Loucy (cell line): ENCODE results near the gene ENTPD8.

Experiments
- H2AFZ ChIP-seq: fragments of 200-600 bp; sonication (generic); 2 replicates; pipeline ENCODE4 v1.6.0; 2016; ENCODE audit warnings: antibody characterized with exemption, mild to moderate bottlenecking, low read length, moderate library complexity
- H3F3A ChIP-seq: fragments of 200-600 bp; 2 replicates; pipeline ENCODE4 v1.6.0; 2016; ENCODE audit warnings: antibody characterized with exemption, low read depth, mild to moderate bottlenecking
- H3K27me3 ChIP-seq: fragments of 200-600 bp; sonication (generic); 2 replicates; pipeline ENCODE4 v1.6.1; 2014; ENCODE audit warnings: low read length, mild to moderate bottlenecking; ENCODE audit not compliant: insufficient read depth, poor library complexity, severe bottlenecking
- H3K36me3 ChIP-seq: fragments of 200-600 bp; sonication (generic); 2 replicates; pipeline ENCODE4 v1.6.1; 2016; ENCODE audit warnings: low read length; ENCODE audit not compliant: insufficient read depth
- H3K4me1 ChIP-seq: fragments of 200-600 bp; sonication (generic); 2 replicates; pipeline ENCODE4 v1.5.1; 2014; ENCODE audit warnings: low read length, mild to moderate bottlenecking; ENCODE audit not compliant: insufficient read depth, poor library complexity, severe bottlenecking
- H3K4me2 ChIP-seq: fragments of 200-600 bp; sonication (generic); 2 replicates; pipeline ENCODE4 v1.6.0; 2014; ENCODE audit warnings: antibody characterized with exemption, low read length, low read depth, mild to moderate bottlenecking; ENCODE audit not compliant: poor library complexity, severe bottlenecking
- H3K4me3 ChIP-seq: fragments of 200-600 bp; sonication (generic); 2 replicates; pipeline ENCODE4 v1.5.1; 2014; ENCODE audit warnings: low read length, mild to moderate bottlenecking, mixed read lengths; ENCODE audit not compliant: poor library complexity, severe bottlenecking
- H3K79me2 ChIP-seq: fragments of 200-600 bp; sonication (generic); 2 replicates; pipeline ENCODE4 v1.6.1; 2014; ENCODE audit warnings: low read length; ENCODE audit not compliant: insufficient read depth
- H3K9ac ChIP-seq: fragments of 200-600 bp; sonication (generic); 2 replicates; pipeline ENCODE4 v1.6.0; 2014; ENCODE audit warnings: mild to moderate bottlenecking, low read depth, low read length, moderate library complexity; ENCODE audit not compliant: poor library complexity, severe bottlenecking
- H3K9me2 ChIP-seq: fragments of 200-600 bp; sonication (generic); replicated peaks from 2 replicates; pipeline ENCODE4 v1.6.1; 2016; ENCODE audit warnings: low read depth, low read length, mixed read lengths
- H3K9me3 ChIP-seq: fragments of 200-600 bp; sonication (generic); 2 replicates; pipeline ENCODE4 v1.6.1; 2014; ENCODE audit warnings: mild to moderate bottlenecking, antibody characterized with exemption, low read length, low read depth; ENCODE audit not compliant: insufficient read depth
- H4K20me1 ChIP-seq: fragments of 200-600 bp; sonication (generic); 2 replicates; pipeline ENCODE4 v1.6.0; 2014; ENCODE audit warnings: antibody characterized with exemption, low read length, mild to moderate bottlenecking; ENCODE audit not compliant: insufficient read depth, poor library complexity, severe bottlenecking
- CTCF ChIP-seq: fragments of 200-600 bp; sonication (generic); conservative IDR thresholded peaks from 2 replicates; pipeline ENCODE4 v1.5.1; 2014; ENCODE audit warnings: mild to moderate bottlenecking, antibody characterized with exemption, low read length
- EZH2phosphoT487 ChIP-seq: fragments of 200-600 bp; IDR thresholded peaks from 2 replicates; pipeline ENCODE4 v1.6.1; 2018; ENCODE audit warnings: antibody characterized with exemption, mild to moderate bottlenecking, moderate library complexity, borderline replicate concordance

ENTPD8 gene

GRCh38 chr9:137408651-137409405 is 32.3 kb downstream of the ENTPD8 start:
- Histone ChIP-seq H3K9ac (no peak overlapping the region), H3K4me2 (no peak overlapping the region), H4K20me1 (no peaks in the 10 kb centered on the region), H2AFZ (no peak overlapping the region), H3K79me2 (no peaks in the 10 kb centered on the region), H3K4me1 (no peaks in the 10 kb centered on the region), H3K36me3 (no peaks in the 10 kb centered on the region), H3K9me3 (no peaks in the 10 kb centered on the region; the same call in 1 of the 2 replicates), H3K27me3 (no peaks in the 10 kb centered on the region), H3F3A (no peaks in the 10 kb centered on the region), H3K9me2 (no peaks in the 10 kb centered on the region), H3K4me3 (no peak overlapping the region)
- TF ChIP-seq CTCF (no peak), EZH2phosphoT487 (no peak)

- H3K4me1 ChIP-seq: no peaks in the 10 kb centered on the region
- no peak overlapping the region for H3K4me2 ChIP-seq
- no peak overlapping the region for H3K9ac ChIP-seq
These were observed 33.4 kb downstream of the ENTPD8 start for GRCh38 chr9:137407590-137408300.

More at GRCh38 chr9:137407590-137408300, 33.4 kb downstream of the ENTPD8 start:
- no peaks in the 10 kb centered on the region for H4K20me1 ChIP-seq
- no peaks in the 10 kb centered on the region for H3K36me3 ChIP-seq
- TF ChIP-seq EZH2phosphoT487 (no peak), CTCF (no peak)
- no peak overlapping the region for H3K4me3 ChIP-seq
- H3K9me2 ChIP-seq: no peaks in the 10 kb centered on the region
- H3K27me3 ChIP-seq: no peaks in the 10 kb centered on the region
- no peaks in the 10 kb centered on the region for H3K79me2 ChIP-seq
- no peaks in the 10 kb centered on the region for H3F3A ChIP-seq
- no peaks in the 10 kb centered on the region; the same call in 1 of the 2 replicates for H3K9me3 ChIP-seq
- H2AFZ ChIP-seq: no peak overlapping the region
